Stimulated activated CD8-positive, alpha-beta memory T cell treated with anti-CD3 and anti-CD28 coated beads, Interleukin-12 subunit alpha, Interleukin-12 subunit beta, amount 100 ng/mL, for 4 hours (primary cell): ENCODE measurements around the gene KIAA0319L.

ENCODE experiments used
- DNase-seq: peaks from one replicate; pipeline ENCODE4 v3.0.0-alpha.2; 2020; ENCODE audit warnings: low read depth

The KIAA0319L gene

DNA sequence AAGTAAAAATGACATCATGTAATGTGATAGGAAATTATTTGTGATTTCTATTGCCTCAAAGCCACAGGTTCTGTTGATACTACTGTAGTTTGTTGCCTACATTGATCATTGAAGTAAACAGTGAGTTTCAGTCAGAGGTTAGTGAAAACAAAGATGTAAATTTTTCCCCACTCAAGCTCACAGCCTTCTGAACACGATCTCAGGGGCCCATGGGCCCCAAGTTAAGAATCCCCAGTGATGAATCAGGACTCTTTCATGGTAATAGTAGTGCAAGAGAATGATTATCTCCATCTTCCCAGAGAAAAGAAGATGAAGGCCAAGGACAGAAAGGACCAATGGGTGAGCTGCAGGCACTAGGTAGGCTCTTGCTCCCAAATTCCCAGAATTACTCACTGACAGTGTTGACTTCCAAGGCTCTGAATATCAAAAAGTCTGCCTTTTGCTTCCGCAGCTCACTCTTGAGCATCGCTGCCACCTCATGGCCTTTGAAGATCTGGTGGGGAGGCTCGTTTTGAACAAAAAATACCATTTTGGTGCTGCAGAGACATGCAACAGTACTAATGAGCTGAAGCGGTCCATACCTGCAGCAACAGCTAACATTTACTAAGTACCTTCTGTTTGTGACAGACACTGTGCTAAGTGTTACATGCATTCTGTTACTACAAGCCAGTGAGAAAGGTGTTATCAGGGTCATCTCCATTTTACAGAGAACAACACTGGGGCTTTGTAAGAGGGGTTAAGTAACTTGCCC is 113.3 kb downstream of the KIAA0319L start:
- DNase-seq = no peak

DNA sequence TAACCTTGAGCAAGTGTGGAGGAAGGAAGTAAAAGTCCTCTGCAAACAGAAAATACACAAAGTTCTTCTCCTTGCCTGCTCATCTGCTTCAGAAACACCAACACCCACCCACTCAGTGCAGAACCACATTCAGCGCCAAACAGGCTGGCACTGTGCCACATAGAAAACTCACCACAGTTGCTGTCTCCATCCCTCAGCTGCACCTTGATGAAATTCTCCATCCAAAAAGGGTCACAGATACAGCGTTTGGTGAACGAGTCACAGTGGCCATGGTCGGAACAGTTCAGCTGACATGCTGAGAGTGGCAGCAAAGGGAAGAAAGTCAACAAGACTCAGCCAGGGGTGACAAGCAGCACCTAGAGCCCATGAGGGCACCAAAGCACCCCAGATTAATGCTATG is 114.5 kb downstream of the KIAA0319L start:
- no peak for DNase-seq

DNA sequence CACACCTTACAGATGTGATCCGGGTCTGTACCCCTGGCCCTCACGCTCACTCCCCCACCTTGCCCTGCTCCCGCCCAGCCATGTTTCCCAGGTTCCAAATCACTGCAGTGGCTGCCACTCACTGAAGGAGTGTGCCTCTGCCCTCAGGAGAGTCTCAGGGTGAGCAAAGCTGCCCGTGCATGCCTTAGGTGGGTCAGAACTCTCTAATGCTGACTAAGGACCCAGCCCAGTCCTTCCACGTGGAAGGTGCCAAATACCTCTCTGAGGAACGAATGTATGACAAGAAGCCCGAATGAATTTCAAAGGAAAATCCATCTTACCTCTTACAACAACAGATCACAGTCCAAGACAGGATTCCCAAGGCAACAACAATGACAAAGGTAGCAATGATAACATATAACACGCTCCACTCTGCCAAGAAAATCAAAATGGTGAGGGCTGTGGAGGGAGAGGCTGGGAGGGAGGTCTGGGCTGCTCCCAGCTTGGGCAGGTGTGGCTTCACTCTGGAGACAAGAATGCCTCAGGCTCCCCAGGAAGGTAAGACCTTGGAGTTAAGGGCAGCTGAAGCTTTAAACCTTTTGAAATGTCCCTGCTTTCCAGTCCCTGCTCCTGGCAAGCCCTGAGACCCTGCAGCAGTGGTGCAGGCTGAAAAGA is 115.2 kb downstream of the KIAA0319L start:
- DNase-seq = no peak

DNA sequence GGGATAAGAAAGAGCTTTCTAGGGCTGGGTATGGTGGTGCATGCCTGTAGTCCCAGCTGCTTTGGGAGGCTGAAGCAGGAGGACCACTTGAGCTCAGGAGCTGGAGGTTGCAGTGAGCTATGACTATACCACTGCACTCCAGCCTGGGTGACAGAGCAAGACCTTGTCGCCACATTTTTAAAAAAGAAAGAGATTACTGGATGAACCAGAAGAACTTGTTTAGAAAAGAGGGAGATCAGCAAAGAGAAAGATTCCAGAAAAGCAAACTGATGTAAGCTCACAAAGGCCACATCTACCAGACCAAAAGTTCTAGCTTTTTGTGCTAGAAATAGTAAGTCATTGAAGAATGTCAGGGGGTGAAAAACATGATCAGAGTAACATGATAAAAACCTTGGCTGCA is 117.6 kb downstream of the KIAA0319L start:
- DNase-seq = no peak

DNA sequence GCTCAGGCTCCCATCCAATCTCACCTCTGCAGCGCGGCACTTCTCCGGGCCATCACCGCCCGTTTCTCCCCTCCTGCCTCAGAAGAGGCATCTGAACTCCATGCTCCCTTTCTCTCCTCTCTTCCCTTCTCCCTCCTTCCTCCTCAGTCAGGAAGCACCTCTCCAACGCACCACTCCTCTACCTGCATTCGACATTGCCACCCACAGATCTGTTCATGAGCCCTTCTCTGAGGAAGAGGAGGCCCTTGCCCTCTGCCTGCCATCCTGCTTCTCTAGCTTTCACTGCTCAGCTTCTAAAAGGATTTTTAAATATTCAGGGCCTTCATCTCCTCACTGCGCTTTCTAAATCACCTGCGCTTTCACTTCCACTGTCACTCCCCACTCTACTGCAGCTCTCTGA is 120.0 kb downstream of the KIAA0319L start:
- DNase-seq = no peak

DNA sequence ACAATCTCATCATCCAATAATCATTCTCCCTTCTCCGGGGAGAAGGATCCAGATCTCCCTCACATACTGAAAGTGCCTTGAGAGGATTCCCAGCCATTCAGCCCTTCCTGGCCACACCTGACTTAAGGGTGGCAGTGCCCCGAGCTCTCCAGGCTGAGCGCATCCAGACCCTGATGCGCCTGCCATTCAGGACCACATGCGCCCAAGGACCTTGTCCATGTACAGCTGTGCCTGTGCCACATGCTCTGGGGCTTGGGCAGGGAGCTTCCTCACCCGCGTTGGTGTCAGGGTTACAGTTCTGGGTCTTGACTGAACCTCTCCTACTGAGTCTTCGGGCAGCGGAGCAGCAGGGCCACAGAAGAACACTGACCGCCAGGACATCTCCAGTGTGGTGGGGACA is 121.1 kb downstream of the KIAA0319L start:
- no peak for DNase-seq

DNA sequence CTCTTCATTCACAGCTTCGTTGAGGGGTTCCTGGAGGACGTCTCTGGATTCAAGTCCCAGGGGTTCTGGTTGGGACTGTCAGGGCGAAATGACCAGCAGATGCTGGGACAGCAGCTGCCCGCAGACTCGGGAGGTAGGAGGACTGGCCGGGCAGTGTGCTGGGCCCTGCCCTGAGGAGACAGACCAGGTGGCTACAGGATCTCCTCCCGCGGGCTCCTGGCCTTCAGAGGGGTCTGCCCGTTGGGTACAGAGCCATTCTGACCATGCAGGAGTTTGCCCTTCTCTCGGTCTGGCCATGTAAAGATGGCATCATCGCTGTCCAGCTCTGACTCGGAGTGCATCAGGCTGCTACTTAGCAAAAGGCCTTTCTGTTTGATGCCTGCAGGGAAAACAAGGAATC is 122.5 kb downstream of the KIAA0319L start:
- no peak for DNase-seq

DNA sequence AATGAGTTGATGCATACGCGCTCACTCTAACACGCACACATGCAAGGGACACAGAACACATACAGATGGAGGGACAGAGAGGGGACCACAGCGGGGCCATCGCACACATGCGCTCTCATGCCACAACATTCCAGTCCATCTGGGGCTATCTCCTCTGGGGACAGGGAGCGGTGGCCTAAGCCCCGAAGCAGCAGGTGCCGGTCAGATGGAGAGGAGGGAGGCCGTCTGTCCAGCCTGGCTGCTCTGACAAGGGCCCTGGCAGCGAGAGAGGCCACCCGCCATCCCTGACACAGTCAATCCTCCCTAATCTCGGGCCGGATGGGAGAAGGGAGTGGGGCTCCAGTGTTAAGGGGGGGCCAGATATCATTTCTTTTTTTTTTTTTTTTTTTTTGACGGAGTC is 123.5 kb downstream of the KIAA0319L start:
- DNase-seq = no peak

DNA sequence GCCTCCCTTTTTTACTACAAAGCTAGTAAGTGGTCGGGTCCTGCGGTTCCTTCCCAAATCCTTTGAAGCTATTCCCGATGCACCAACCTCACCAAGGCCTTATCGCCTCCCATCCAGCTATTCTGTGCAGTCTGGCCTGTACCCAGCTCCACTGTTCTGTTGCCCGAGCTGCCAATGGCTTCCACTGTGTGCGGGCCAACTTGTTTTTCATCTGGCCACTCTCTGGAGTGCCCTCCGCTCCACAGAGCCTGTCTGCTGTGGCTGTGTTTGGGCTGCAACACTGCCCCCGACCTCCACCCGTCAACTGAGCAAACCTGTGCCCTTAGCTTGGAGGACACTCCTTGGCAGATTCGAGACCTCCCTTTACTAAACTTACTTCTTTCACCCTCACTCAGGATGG is 125.0 kb downstream of the KIAA0319L start:
- no peak for DNase-seq

DNA sequence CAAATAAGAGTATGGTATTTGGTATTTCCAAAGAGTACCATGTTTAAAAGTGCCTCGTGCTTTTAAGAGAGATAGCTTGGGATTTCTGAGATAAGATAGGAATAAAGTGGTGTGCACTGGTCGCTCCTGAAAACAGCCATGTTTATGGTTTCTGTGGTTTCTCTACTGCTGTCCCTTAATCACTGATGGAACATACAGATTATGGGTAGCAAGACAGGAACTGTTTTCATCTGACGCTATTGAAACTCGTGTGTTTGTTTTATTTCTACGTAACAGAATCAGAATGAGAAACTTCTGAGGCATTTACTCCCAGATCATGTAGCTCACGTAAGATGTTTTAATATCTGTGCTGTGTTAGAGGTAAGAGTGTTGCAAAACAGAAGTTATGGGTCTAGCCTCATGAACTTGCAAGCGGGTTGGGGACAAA is 126.0 kb downstream of the KIAA0319L start:
- no peak for DNase-seq

DNA sequence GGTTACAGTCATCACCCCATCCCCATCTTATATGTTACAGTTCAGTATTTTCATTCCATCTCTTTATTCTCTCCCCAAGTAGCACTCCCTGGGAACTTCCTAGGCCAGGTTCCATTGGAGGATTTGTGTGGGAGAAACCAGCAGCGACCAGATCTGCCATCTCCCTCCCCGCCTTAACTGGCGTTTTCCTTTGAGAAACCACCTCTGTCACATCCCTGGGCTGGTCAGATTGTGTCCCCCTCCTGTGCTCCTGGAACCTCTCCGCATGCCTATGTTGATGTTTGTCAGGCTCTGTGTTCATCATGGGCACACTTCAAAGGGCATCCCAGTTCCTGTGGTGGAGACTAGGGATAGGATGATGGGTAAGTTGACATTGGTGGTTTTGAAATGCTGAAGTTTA is 126.4 kb downstream of the KIAA0319L start:
- no peak for DNase-seq

DNA sequence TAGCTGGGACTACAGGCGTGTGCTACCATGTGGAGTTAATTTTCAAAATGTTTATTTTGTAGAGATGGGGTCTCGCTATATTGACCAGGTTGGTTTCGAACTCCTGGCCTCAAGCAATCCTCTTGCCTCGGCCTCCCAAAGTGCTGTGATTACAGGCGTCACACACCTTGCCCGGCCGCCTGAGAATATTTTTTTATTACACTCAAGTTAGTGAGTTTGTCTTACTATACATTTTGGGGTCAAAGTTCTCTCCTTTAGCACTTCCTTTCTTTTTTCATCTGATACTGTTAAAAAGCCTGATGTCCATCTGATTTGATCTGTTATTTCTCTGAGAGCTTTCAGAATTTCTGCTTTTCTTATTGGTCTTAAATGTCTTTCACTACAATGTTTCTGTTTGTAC is 128.8 kb downstream of the KIAA0319L start:
- DNase-seq = no peak

DNA sequence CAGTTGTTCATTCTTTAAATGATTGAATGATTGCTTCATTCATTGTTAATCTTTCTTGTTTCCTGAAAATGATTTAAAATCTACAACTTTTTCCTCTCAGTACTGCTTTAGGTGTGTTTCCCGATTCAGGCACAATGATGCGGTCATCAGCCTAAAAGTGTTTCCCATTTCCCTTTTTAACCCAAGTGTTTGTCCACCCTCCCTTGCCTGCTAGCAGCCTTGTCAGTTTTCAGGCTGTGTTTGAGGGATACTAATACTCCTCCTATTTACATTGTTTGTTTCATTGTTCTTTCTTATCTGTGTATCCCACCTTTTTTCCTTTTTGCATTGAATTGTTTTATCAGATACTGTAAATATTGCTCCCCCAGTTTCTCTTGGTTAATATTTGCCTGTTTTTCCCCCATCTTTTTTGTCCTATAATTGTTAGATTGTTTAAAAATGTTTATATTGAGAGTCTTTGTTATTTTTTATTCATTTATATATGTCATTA is 131.1 kb downstream of the KIAA0319L start:
- DNase-seq = no peak

DNA sequence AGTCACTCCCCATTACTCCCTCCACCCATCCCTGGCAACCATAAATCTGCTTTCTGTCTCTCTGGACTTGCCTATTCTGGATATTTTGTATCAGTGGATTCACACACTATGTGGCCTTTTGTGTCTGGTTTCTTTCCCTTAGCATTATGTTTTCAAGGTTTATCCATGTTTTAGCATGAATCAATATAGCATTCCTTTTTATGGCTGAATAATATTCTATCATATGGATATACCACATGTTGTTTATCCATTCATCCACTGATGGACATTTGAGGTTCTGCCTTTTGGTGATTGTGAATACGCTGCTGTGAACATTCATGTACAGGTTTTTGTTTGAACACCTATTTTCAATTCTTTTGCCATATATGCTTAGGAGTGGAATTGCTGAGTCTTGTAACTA is 148.3 kb downstream of the KIAA0319L start:
- no peak for DNase-seq

DNA sequence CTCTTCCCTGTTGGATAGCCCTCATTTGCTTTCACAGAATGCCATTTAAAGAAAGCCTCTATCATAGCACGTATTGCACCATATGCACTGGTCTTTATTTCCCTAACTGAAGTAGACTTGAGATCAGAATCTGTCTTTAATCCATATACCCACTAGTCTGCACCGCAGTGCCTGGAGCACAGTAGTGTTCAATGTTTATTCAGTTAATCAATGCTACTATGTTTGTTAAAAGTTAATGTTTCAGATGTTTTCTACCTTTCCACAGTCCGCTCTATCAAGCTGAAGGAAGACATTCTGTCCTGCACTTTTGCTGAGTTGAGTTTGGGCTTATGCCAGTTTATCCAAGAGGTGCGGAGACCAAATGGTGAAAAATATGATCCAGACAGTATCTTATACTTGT is 149.5 kb downstream of the KIAA0319L start:
- no peak for DNase-seq

DNA sequence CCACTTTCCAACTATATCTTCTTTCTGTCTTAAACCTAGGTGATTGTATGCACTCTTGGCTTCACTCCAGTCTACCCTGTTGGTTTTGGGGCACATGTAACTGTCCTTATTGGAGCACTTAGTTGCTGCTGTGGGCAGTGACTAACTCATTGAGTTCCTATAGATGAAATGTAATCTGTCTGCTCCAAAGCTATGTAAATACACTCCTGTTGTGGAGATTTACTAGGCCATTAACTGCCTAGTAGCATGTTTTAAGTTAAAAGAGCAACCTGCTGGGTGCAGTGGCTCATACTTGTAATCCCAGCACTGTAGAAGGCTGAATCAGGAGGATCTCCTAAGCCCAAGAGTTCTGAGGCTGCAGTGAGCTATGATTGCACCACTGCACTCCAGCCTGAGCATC is 151.1 kb downstream of the KIAA0319L start:
- no peak for DNase-seq

DNA sequence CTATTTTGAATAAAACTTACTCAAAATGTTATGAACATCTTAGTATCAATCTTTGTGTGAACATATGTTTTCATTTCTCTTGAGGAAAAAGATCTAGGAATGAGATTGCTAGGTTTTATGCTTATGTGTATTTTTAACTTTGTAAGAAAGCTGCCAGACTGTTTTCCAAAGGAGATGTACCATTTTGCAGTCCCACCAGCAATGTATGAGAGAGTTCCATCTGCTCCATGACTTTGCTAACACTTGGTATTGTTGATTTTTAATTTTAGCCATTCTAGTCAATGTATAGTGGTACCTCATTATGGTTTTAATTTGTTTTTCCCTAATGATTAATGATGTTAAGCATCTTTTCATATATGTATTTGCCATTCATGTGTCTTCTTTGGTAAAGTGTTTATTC is 156.2 kb downstream of the KIAA0319L start:
- no peak for DNase-seq

DNA sequence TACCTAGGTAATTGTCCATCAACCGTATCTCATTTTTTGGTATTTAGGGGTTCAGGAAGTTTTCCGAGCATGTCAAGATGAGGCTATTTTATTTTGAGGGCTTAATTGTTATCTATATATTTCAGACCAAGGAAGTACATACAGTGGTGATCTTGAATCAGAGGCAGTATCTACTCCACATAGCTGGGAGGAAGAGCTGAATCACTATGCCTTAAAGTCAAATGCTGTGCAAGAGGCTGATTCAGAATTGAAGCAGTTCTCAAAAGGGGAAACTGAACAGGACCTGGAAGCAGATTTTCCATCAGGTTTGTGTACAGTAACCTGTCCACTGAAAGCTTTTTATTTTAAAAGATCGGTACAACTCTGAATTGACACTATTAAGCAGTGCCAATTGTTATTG is 158.5 kb downstream of the KIAA0319L start:
- DNase-seq = no peak

DNA sequence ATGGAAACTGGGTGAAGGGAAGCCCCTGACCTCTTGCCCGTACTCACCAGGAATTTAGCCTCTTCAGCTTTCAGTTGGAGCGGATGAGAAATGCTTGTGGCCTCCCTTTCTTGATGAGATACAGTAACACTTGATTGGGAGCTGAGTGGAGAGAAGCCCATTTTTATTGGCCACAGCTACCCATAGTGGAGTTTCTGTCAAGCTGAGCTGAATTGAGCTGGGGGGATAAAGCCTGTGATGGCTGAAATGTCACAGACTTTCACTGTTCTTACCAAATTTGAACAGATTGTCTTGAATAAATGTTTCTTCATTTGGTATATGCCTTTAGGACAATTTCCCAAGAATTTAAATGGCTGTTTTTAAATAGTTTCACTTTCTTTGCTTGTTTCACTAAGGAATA is 162.8 kb downstream of the KIAA0319L start:
- no peak for DNase-seq

DNA sequence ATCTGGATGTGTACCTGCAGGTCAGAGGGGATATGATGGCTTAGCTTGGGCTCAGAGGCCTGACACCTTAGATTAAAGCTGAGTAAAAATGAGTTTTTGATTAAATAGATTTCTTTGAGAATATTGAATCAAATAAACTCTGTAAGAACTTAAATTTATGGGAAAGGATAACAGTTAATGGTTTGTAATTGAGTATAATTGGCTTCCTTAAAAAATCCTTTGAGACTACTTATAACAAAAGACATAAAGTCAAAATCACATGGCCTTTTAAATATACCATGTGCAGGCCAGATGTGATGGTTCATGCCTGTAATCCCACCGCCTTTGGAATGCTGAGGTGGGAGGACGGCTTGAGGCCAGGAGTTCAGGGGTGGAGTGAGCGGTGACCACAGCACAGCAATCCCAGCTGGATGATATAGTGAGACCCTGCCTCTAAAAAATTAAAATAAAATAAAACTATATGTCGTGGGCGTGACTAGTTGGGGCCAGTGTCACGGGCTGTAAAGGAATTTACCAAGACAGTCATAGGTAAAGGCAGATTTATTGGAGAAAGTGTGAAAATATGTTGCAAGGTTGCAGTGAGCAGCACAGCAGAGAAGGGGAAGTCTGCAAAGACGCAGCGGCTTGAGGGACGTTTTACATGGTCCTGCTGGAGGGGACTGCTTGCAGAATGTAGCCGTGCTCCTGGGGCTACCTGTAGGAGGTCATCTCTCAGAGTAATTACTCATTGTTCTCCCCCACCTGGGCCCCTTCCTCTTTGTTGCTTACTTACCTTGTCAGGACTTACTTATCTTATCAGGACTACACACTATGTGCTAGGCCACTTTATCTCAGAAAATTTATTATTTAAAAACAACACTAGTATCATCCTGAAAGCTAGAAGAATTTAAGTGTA is 166.4 kb downstream of the KIAA0319L start:
- no peak for DNase-seq

DNA sequence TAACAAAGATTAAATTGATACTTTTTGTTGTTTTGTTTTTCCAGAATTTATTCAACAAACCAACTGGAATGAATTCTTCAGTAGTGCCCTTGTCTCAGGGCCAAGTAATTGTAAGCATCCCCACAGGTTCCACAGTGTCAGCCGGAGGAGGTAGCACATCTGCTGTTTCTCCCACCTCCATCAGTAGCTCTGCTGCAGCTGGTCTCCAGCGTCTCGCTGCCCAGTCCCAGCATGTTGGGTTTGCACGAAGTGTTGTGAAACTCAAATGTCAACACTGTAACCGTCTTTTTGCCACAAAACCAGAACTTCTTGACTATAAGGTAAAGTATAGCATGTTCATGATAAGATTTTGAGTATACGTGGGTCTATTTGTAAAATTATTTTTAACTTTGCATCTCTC is 170.2 kb downstream of the KIAA0319L start:
- no peak for DNase-seq

DNA sequence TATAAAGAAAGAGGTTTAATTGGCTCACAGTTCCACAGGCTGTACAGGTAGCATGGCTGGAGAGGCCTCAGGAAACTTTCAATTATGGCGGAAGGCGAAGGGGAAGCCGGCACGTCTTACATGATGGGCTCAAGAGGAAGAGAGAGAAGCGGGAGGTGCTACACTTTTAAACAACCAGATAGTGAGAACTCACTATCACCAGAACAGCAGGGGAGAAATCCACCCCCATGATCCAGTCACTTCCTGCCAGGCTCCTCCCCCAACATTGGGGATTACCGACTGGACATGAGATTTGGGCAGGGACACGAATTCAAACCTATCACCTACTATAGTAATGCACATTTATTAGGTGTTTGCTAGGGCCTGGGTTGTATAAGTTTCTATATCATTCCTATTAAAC is 170.9 kb downstream of the KIAA0319L start:
- DNase-seq = no peak
